ENCODE data around the gene GPR180. TPM values are rescaled to one million over a fixed set of nuclear protein-coding genes. Genes with fewer than 3 reads are reported as not detected.

The GPR180 gene
- 9.6 TPM for polyA plus RNA-seq (2013, experiment 1 of 2)
- 10.2 TPM for polyA plus RNA-seq (2013, experiment 2 of 2)

DNA sequence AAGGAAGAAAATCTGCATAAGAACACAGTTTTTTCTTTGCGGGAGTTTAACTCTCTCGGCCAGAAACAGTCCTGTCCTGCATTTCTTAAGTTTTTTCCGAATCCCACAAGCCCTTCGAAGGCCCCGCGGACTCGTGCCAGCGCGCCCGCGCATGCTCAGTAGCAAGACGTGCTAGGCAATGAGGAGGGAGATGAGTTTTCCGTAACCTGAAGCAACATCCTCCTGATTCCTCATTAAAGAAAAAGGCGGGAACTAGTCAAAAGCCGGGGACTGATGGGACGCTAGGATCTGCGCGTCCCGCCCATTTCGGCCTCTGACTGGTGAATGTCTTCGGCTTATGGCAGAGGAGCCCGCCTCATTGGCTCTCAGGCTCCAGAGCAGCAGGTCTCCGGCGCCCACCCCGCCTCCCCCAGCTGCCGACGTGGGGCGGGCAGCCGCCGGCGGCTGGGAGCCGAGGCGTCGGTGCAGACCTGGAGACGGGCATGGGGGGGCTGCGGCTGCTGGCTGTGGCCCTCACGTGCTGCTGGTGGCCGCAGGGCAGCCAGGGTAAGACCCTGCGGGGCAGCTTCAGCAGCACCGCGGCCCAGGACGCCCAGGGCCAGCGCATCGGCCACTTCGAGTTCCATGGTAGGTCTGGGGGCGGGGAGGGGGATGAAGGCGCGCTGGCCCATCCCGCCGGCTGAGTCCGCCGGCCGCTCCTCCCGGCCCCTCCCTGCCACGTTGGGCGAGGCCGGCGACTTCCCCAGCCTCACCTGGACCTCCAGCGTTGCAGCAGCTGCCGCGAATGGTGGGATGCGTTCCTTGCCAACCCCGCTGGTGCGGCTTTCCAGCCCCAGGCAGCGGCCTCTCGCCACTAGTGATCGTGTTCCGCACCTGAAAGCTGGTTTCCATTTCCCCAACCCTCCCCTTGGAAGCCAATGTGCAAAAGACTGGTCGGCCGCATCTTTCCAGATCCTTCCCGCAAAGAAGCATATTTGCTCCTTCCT, at the start of gene GPR180:
GPR180 (plus strand) TSS at position 412 of the 986 bp plus-strand sequence; CDS start at position 483, 71 bp downstream.
- Histone ChIP-seq H3K4me1 (ENCODE audit: control insufficient read depth, insufficient read depth, low read depth, low read length) (no peaks in the 10 kb centered on the region), H4K8ac (ENCODE audit: low read length) (peak within 1 kb of the TSS; percentile 97), H3K27ac (ENCODE audit: low read length, poor library complexity, severe bottlenecking) (peak within 1 kb of the TSS; percentile 32), H3K23ac (ENCODE audit: low read length in 2 of 2) (peak within 1 kb of the TSS; percentile 79 to 89), H3K4me2 (ENCODE audit: low read length, poor library complexity, severe bottlenecking) (peak within 1 kb of the TSS; percentile 91), H2BK12ac (ENCODE audit: low read length in 2 of 2) (peak within 1 kb of the TSS in 1 of 2 experiments; percentile 96), H3K4me3 (ENCODE audit: insufficient read depth in 1 of 2, low read depth in 1 of 2, low read length in 2 of 2) (peak within 1 kb of the TSS; percentile 96 to 99), H3K79me1 (replicated peaks; ENCODE audit: low read length, poor library complexity, severe bottlenecking) (peaks cover 12% of the 10 kb centered on the region), H3K4ac (ENCODE audit: low read depth in 1 of 2, low read length in 2 of 2) (peak within 1 kb of the TSS; percentile 99 to 100), H3K36me3 (ENCODE audit: control insufficient read depth in 1 of 2, insufficient read depth in 2 of 2, low read depth in 1 of 2, low read length in 2 of 2) (peaks cover 0 to 15% of the 10 kb centered on the region in 2 experiments), H3K27me3 (ENCODE audit: control insufficient read depth in 1 of 2, insufficient read depth in 1 of 2, low read length in 2 of 2) (no peaks in the 10 kb centered on the region), H4K91ac (ENCODE audit: low read length) (peak within 1 kb of the TSS; percentile 98), H2AFZ (ENCODE audit: low read depth, low read length) (peak within 1 kb of the TSS; percentile 82), H2BK120ac (ENCODE audit: low read depth, low read length) (peak within 1 kb of the TSS; percentile 34), H2AK5ac (ENCODE audit: low read length, severe bottlenecking) (no peak within 1 kb of the TSS), H2BK15ac (ENCODE audit: low read depth, poor library complexity, severe bottlenecking) (peak within 1 kb of the TSS; percentile 80), H3K14ac (ENCODE audit: low read length in 2 of 2) (peak within 1 kb of the TSS in 1 of 2 experiments; percentile 100), H3K9ac (ENCODE audit: low read length) (peak within 1 kb of the TSS; percentile 93), H2BK5ac (ENCODE audit: low read depth, low read length, poor library complexity, severe bottlenecking) (peak within 1 kb of the TSS; percentile 70), H3K9me3 (ENCODE audit: control insufficient read depth, low read length) (no peaks in the 10 kb centered on the region), H3K18ac (ENCODE audit: low read depth in 1 of 2, low read length in 2 of 2) (peak within 1 kb of the TSS; percentile 92 to 97)
- peak; percentile 99 for DNase-seq
- under 1% methylated on average over 67 of the region's 71 CpGs for WGBS

DNA sequence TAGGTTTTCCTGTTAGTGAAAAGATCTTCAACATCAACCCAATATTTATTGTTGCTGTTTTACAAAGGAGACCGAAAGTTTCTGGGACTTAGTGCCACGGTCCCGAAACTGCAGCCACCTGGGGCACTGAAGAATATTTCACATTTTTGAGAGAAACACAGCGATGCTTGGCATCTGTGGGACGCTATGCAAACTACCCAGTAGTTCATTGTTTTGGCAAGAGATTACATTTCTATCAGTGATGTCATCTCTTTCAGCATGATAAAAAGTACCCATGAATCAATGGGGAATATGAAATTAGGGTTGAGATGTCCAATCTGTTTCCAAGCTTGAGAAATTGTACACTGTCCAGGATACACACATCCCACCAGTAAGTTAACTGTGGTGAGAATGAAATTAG, 49.6 kb upstream of the GPR180 start:
- no peaks in the 10 kb centered on the region for H3K27me3 ChIP-seq (ENCODE audit: control insufficient read depth in 1 of 2, insufficient read depth in 1 of 2, low read length in 2 of 2)
- H2BK15ac ChIP-seq (ENCODE audit: low read depth, poor library complexity, severe bottlenecking): no peak overlapping the region
- H2AFZ ChIP-seq (ENCODE audit: low read depth, low read length): no peak overlapping the region
- H3K9me3 ChIP-seq (ENCODE audit: control insufficient read depth, low read length): no peaks in the 10 kb centered on the region
- H3K14ac ChIP-seq (ENCODE audit: low read length in 2 of 2): no peak overlapping the region
- no peak overlapping the region for H3K9ac ChIP-seq (ENCODE audit: low read length)
- H3K27ac ChIP-seq (ENCODE audit: low read length, poor library complexity, severe bottlenecking): no peak overlapping the region
- no peak overlapping the region for H3K4me3 ChIP-seq (ENCODE audit: insufficient read depth in 1 of 2, low read depth in 1 of 2, low read length in 2 of 2)
- no peak overlapping the region for H3K23ac ChIP-seq (ENCODE audit: low read length in 2 of 2)
- no peaks in the 10 kb centered on the region for H3K79me1 ChIP-seq (replicated peaks; ENCODE audit: low read length, poor library complexity, severe bottlenecking)
- H2BK120ac ChIP-seq (ENCODE audit: low read depth, low read length): no peak overlapping the region
- no peak overlapping the region for H4K8ac ChIP-seq (ENCODE audit: low read length)
- no peak for DNase-seq
- H2BK12ac ChIP-seq (ENCODE audit: low read length in 2 of 2): no peak overlapping the region
- H3K4ac ChIP-seq (ENCODE audit: low read depth in 1 of 2, low read length in 2 of 2): no peak overlapping the region
- H3K4me2 ChIP-seq (ENCODE audit: low read length, poor library complexity, severe bottlenecking): no peak overlapping the region
- H3K4me1 ChIP-seq (ENCODE audit: control insufficient read depth, insufficient read depth, low read depth, low read length): peaks cover 2% of the 10 kb centered on the region
- H3K18ac ChIP-seq (ENCODE audit: low read depth in 1 of 2, low read length in 2 of 2): no peak overlapping the region
- WGBS: 95% methylated on average over 5 of the region's 5 CpGs
- H3K36me3 ChIP-seq (ENCODE audit: control insufficient read depth in 1 of 2, insufficient read depth in 2 of 2, low read depth in 1 of 2, low read length in 2 of 2): no peaks in the 10 kb centered on the region
- H2BK5ac ChIP-seq (ENCODE audit: low read depth, low read length, poor library complexity, severe bottlenecking): no peak overlapping the region
- no peak overlapping the region for H4K91ac ChIP-seq (ENCODE audit: low read length)
- H2AK5ac ChIP-seq (ENCODE audit: low read length, severe bottlenecking): no peak overlapping the region

GRCh38 chr13:94553766-94554165, 47.9 kb upstream of the GPR180 start:
- H3K79me1 ChIP-seq (replicated peaks; ENCODE audit: low read length, poor library complexity, severe bottlenecking): no peaks in the 10 kb centered on the region
- H3K23ac ChIP-seq (ENCODE audit: low read length in 2 of 2): no peak overlapping the region
- no peak overlapping the region for H4K91ac ChIP-seq (ENCODE audit: low read length)
- no peak overlapping the region for H4K8ac ChIP-seq (ENCODE audit: low read length)
- H3K9ac ChIP-seq (ENCODE audit: low read length): no peak overlapping the region
- no peaks in the 10 kb centered on the region for H3K27me3 ChIP-seq (ENCODE audit: control insufficient read depth in 1 of 2, insufficient read depth in 1 of 2, low read length in 2 of 2)
- no peak for DNase-seq
- no peak overlapping the region for H3K27ac ChIP-seq (ENCODE audit: low read length, poor library complexity, severe bottlenecking)
- no peak overlapping the region for H3K14ac ChIP-seq (ENCODE audit: low read length in 2 of 2)
- H2BK120ac ChIP-seq (ENCODE audit: low read depth, low read length): no peak overlapping the region
- no peaks in the 10 kb centered on the region for H3K4me1 ChIP-seq (ENCODE audit: control insufficient read depth, insufficient read depth, low read depth, low read length)
- no peaks in the 10 kb centered on the region for H3K36me3 ChIP-seq (ENCODE audit: control insufficient read depth in 1 of 2, insufficient read depth in 2 of 2, low read depth in 1 of 2, low read length in 2 of 2)
- H3K4me3 ChIP-seq (ENCODE audit: insufficient read depth in 1 of 2, low read depth in 1 of 2, low read length in 2 of 2): no peak overlapping the region
- WGBS: 92% methylated on average over 4 of the region's 4 CpGs
- no peak overlapping the region for H2BK5ac ChIP-seq (ENCODE audit: low read depth, low read length, poor library complexity, severe bottlenecking)
- H2AFZ ChIP-seq (ENCODE audit: low read depth, low read length): no peak overlapping the region
- no peak overlapping the region for H3K4me2 ChIP-seq (ENCODE audit: low read length, poor library complexity, severe bottlenecking)
- H3K18ac ChIP-seq (ENCODE audit: low read depth in 1 of 2, low read length in 2 of 2): no peak overlapping the region
- no peak overlapping the region for H2BK12ac ChIP-seq (ENCODE audit: low read length in 2 of 2)
- H3K4ac ChIP-seq (ENCODE audit: low read depth in 1 of 2, low read length in 2 of 2): no peak overlapping the region
- H2AK5ac ChIP-seq (ENCODE audit: low read length, severe bottlenecking): no peak overlapping the region
- no peaks in the 10 kb centered on the region for H3K9me3 ChIP-seq (ENCODE audit: control insufficient read depth, low read length)
- H2BK15ac ChIP-seq (ENCODE audit: low read depth, poor library complexity, severe bottlenecking): no peak overlapping the region

DNA sequence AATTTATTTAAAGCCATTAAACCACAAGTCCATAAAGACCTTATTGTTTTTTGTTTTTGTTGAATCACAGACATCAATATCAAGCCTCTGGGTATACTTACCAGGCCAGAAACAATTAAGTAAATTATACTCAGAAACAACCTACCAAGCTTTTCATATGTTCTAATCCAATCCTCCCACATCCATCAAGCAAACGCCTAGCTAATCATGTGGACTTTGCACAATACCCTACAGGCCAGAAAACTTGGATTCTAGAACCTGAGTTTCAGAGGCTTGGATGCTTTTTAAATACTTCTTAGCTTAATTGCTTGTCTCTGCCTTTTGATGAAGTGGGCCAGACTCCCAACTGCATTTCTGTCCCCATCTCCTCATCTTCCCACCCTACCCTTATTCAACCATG, 45.6 kb upstream of the GPR180 start:
- DNase-seq: no peak
- no peak overlapping the region for H4K8ac ChIP-seq (ENCODE audit: low read length)
- H3K9ac ChIP-seq (ENCODE audit: low read length): no peak overlapping the region
- no peak overlapping the region for H2BK120ac ChIP-seq (ENCODE audit: low read depth, low read length)
- H3K23ac ChIP-seq (ENCODE audit: low read length in 2 of 2): no peak overlapping the region
- H3K79me1 ChIP-seq (replicated peaks; ENCODE audit: low read length, poor library complexity, severe bottlenecking): no peaks in the 10 kb centered on the region
- H3K27ac ChIP-seq (ENCODE audit: low read length, poor library complexity, severe bottlenecking): no peak overlapping the region
- no peak overlapping the region for H2BK12ac ChIP-seq (ENCODE audit: low read length in 2 of 2)
- no peak overlapping the region for H3K4ac ChIP-seq (ENCODE audit: low read depth in 1 of 2, low read length in 2 of 2)
- no peaks in the 10 kb centered on the region for H3K27me3 ChIP-seq (ENCODE audit: control insufficient read depth in 1 of 2, insufficient read depth in 1 of 2, low read length in 2 of 2)
- H3K18ac ChIP-seq (ENCODE audit: low read depth in 1 of 2, low read length in 2 of 2): no peak overlapping the region
- H2AFZ ChIP-seq (ENCODE audit: low read depth, low read length): no peak overlapping the region
- H2AK5ac ChIP-seq (ENCODE audit: low read length, severe bottlenecking): no peak overlapping the region
- H3K4me2 ChIP-seq (ENCODE audit: low read length, poor library complexity, severe bottlenecking): no peak overlapping the region
- H3K4me3 ChIP-seq (ENCODE audit: insufficient read depth in 1 of 2, low read depth in 1 of 2, low read length in 2 of 2): no peak overlapping the region
- no peak overlapping the region for H4K91ac ChIP-seq (ENCODE audit: low read length)
- no peak overlapping the region for H2BK15ac ChIP-seq (ENCODE audit: low read depth, poor library complexity, severe bottlenecking)
- WGBS: 100% methylated on average over 1 of the region's 1 CpG
- no peak overlapping the region for H3K14ac ChIP-seq (ENCODE audit: low read length in 2 of 2)
- H3K36me3 ChIP-seq (ENCODE audit: control insufficient read depth in 1 of 2, insufficient read depth in 2 of 2, low read depth in 1 of 2, low read length in 2 of 2): no peaks in the 10 kb centered on the region
- H2BK5ac ChIP-seq (ENCODE audit: low read depth, low read length, poor library complexity, severe bottlenecking): no peak overlapping the region
- H3K4me1 ChIP-seq (ENCODE audit: control insufficient read depth, insufficient read depth, low read depth, low read length): no peaks in the 10 kb centered on the region
- H3K9me3 ChIP-seq (ENCODE audit: control insufficient read depth, low read length): no peaks in the 10 kb centered on the region

Measured in mesenchymal stem cell (in vitro differentiated cells and primary cell).